Mesenchymal stem cell (in vitro differentiated cells and primary cell): ENCODE results near the gene OXGR1.

ENCODE experiments used
- DNase-seq: peaks from one replicate; pipeline ENCODE4 v3.0.0-alpha.2; 2013
- H2AFZ ChIP-seq: one replicate; pipeline ENCODE4 v1.6.1; 2013; ENCODE audit warnings: low read depth, mild to moderate bottlenecking, control low read depth, inconsistent platforms, low read length, moderate library complexity
- H2AK5ac ChIP-seq: 2 replicates; pipeline ENCODE4 v1.6.1; 2013; ENCODE audit warnings: low read length, moderate library complexity, mild to moderate bottlenecking, inconsistent platforms; ENCODE audit not compliant: severe bottlenecking
- H2BK120ac ChIP-seq: one replicate; pipeline ENCODE4 v1.6.1; 2013; ENCODE audit warnings: low read depth, mild to moderate bottlenecking, inconsistent platforms, low read length, moderate library complexity
- H2BK12ac ChIP-seq, 2 experiments: one replicate each; pipeline ENCODE4 v1.6.1; 2013; ENCODE audit warnings: inconsistent platforms in 2 of 2, low read length in 2 of 2, mild to moderate bottlenecking in 2 of 2, moderate library complexity in 2 of 2, control low read depth in 1 of 2
- H2BK15ac ChIP-seq: one replicate; pipeline ENCODE4 v1.6.1; 2013; ENCODE audit warnings: mild to moderate bottlenecking, low read depth, inconsistent platforms; ENCODE audit not compliant: poor library complexity, severe bottlenecking
- H2BK5ac ChIP-seq: 2 replicates; pipeline ENCODE4 v1.6.1; 2013; ENCODE audit warnings: low read depth, mild to moderate bottlenecking, low read length, control low read depth, inconsistent platforms; ENCODE audit not compliant: poor library complexity, severe bottlenecking
- H3K14ac ChIP-seq, 2 experiments: one replicate each; pipeline ENCODE4 v1.6.1; 2013; ENCODE audit warnings: inconsistent platforms in 2 of 2, low read length in 2 of 2, control low read depth in 1 of 2, mild to moderate bottlenecking in 1 of 2, moderate library complexity in 1 of 2
- H3K18ac ChIP-seq, 2 experiments: one replicate each; pipeline ENCODE4 v1.6.1; 2013; ENCODE audit warnings: inconsistent platforms in 2 of 2, low read length in 2 of 2, control low read depth in 1 of 2, low read depth in 1 of 2, mild to moderate bottlenecking in 1 of 2
- H3K23ac ChIP-seq, 2 experiments: one replicate each; pipeline ENCODE4 v1.6.1; 2013; ENCODE audit warnings: inconsistent platforms in 2 of 2, low read length in 2 of 2, mild to moderate bottlenecking in 2 of 2, moderate library complexity in 2 of 2, control low read depth in 1 of 2
- H3K27ac ChIP-seq: 2 replicates; pipeline ENCODE4 v1.5.1; 2013; ENCODE audit warnings: mild to moderate bottlenecking, moderate library complexity, low read length, control low read depth, inconsistent platforms; ENCODE audit not compliant: poor library complexity, severe bottlenecking
- H3K27me3 ChIP-seq, 2 experiments: 2 replicates each; pipeline versions ENCODE4 v1.6.1 to v1.7.0; 2013; ENCODE audit warnings: low read length in 2 of 2, mild to moderate bottlenecking in 2 of 2, moderate library complexity in 2 of 2, control low read depth in 1 of 2, inconsistent platforms in 1 of 2; ENCODE audit not compliant: control insufficient read depth in 1 of 2, insufficient read depth in 1 of 2
- H3K36me3 ChIP-seq, 2 experiments: 2 replicates each; pipeline versions ENCODE4 v1.6.1 to v1.7.0; 2013; ENCODE audit warnings: low read length in 2 of 2, control low read depth in 1 of 2, inconsistent platforms in 1 of 2, low read depth in 1 of 2, mild to moderate bottlenecking in 1 of 2; ENCODE audit not compliant: insufficient read depth in 2 of 2, control insufficient read depth in 1 of 2
- H3K4ac ChIP-seq, 2 experiments: one replicate each; pipeline ENCODE4 v1.6.1; 2013; ENCODE audit warnings: inconsistent platforms in 2 of 2, low read length in 2 of 2, mild to moderate bottlenecking in 2 of 2, moderate library complexity in 2 of 2, control low read depth in 1 of 2, low read depth in 1 of 2
- H3K4me1 ChIP-seq: 2 replicates; pipeline ENCODE4 v1.6.1; 2013; ENCODE audit warnings: low read depth, low read length, control low read depth; ENCODE audit not compliant: control insufficient read depth, insufficient read depth
- H3K4me2 ChIP-seq: 2 replicates; pipeline ENCODE4 v1.6.1; 2013; ENCODE audit warnings: low read length, mild to moderate bottlenecking, inconsistent platforms; ENCODE audit not compliant: poor library complexity, severe bottlenecking
- H3K4me3 ChIP-seq, 2 experiments: 2 replicates each; pipeline versions ENCODE4 v1.5.1 to v1.7.0; 2013; ENCODE audit warnings: low read length in 2 of 2, mild to moderate bottlenecking in 2 of 2, control low read depth in 1 of 2, low read depth in 1 of 2; ENCODE audit not compliant: insufficient read depth in 1 of 2
- H3K79me1 ChIP-seq: replicated peaks from 2 replicates; pipeline ENCODE4 v1.6.1; 2013; ENCODE audit warnings: mild to moderate bottlenecking, control low read depth, low read length, inconsistent platforms; ENCODE audit not compliant: poor library complexity, severe bottlenecking
- H3K9ac ChIP-seq: 2 replicates; pipeline ENCODE4 v1.7.0; 2013; ENCODE audit warnings: mild to moderate bottlenecking, low read length, moderate library complexity
- H3K9me3 ChIP-seq: 2 replicates; pipeline ENCODE4 v1.7.0; 2013; ENCODE audit warnings: mild to moderate bottlenecking, low read length; ENCODE audit not compliant: control insufficient read depth
- H4K8ac ChIP-seq: one replicate; pipeline ENCODE4 v1.6.1; 2013; ENCODE audit warnings: inconsistent platforms, mild to moderate bottlenecking, low read length, moderate library complexity
- H4K91ac ChIP-seq: one replicate; pipeline ENCODE4 v1.6.1; 2013; ENCODE audit warnings: mild to moderate bottlenecking, low read length, inconsistent platforms
- WGBS: methylation state at CpG from one replicate; pipeline ENCODE4 v1.1.7; 2013; ENCODE audit warnings: mixed read lengths; 5-methylcytosine and 5-hydroxymethylcytosine counted together

Gene OXGR1

DNA sequence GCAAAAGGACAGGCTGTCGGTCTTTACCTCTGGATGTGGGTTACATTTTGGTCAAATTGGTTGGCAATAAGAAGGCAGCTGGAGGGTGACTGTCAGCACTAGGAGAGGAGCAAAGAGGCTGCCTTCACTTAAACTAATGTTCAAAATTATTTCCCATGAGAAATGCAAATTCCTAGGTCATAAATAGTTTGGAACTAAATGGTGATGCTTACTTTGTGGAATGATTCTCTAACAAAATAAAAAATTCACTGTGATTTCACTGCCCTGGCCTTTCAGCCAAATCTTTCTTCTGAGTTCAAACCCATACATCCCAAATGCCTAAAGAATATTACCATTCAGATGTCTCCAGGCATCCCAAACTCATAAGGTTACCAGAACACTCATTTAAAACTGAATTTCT, 25.0 kb upstream of the OXGR1 start:
- 100% methylated on average over 1 of the region's 1 CpG for WGBS
- H3K4ac ChIP-seq, result no peak overlapping the region

DNA sequence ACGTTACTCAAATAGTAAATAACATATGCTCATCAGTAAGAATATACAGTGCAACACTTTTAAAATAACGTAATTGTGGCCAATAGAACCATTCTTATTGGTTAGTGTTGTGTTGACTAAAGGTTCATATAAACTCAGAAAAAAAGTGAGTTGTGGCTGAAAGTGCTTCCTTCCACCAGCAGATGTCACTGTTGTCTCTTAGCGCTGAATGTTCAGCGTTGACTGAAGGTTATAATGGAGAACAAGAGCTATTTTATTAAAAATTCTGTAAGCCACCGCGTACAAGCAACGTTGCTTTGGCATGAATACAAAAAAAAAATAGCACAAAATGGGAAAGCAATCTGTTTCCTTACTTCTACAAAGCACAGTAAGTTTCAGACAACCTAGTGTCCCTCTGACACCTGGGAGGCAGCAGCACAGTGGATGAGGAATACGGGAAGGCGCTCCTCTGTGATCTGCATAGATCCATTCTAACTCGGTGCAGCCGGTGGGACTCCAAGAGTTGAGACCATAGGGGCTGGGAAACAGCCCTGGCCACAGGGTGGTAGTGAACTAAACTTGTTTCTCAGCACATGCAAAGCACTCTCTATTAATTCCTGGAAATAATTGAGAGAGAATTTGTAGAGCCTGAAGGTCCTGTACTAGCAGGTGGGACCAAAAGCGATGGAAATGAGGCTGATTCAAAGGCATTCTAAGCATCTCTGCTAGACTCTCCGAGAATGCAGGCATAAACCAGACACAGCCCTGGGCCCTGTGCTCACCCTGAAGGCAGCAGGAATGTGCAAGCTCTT, 23.9 kb upstream of the OXGR1 start:
- Histone ChIP-seq H4K8ac (no peak overlapping the region), H3K27me3 (peaks cover 0 to 6% of the 10 kb centered on the region in 2 experiments)
- WGBS, result 16% methylated on average over 12 of the region's 13 CpGs

More for the DNA sequence above, 25.0 kb upstream of the OXGR1 start:
- Histone ChIP-seq H2BK15ac (no peak overlapping the region), H3K23ac (no peak overlapping the region), H2BK12ac (no peak overlapping the region), H4K8ac (no peak overlapping the region), H3K14ac (no peak overlapping the region), H3K79me1 (no peaks in the 10 kb centered on the region), H3K4me3 (no peak overlapping the region), H3K9me3 (no peaks in the 10 kb centered on the region), H3K9ac (no peak overlapping the region), H2BK5ac (no peak overlapping the region), H3K36me3 (no peaks in the 10 kb centered on the region), H2AK5ac (no peak overlapping the region), H3K27ac (no peak overlapping the region), H3K4me1 (peaks cover 2% of the 10 kb centered on the region), H2BK120ac (no peak overlapping the region), H4K91ac (no peak overlapping the region), H3K18ac (no peak overlapping the region), H2AFZ (no peak overlapping the region), H3K4me2 (no peak overlapping the region), H3K27me3 (peaks cover 0 to 6% of the 10 kb centered on the region in 2 experiments)
- DNase-seq, result no peak

DNA sequence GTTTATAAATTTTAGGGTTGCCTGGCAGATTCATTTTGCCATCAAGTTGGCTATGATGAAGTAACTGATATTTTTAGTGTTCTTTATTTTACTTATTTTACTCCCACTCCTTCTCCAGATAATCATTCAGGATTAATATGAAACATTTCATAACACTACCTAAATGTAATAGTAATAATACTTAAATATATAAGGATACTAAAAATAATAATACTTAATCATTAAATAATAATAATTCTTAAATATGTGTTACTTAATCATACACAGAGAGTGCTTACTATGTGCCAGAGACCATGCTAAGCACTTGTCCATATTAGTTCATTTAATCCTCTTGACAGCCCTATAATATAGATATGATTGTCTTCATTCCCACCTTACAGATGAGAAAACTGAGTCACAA, 23.0 kb upstream of the OXGR1 start:
- no peak overlapping the region for H3K14ac ChIP-seq
- H3K27ac ChIP-seq, result no peak overlapping the region
- H3K4me1 ChIP-seq, result peaks cover 2% of the 10 kb centered on the region
- H3K4ac ChIP-seq, result no peak overlapping the region
- H3K36me3 ChIP-seq, result no peaks in the 10 kb centered on the region
- DNase-seq, result no peak
- H3K9ac ChIP-seq, result no peak overlapping the region
- no peak overlapping the region for H2BK15ac ChIP-seq
- no peak overlapping the region for H2BK5ac ChIP-seq
- no peak overlapping the region for H2AFZ ChIP-seq
- no peak overlapping the region for H3K18ac ChIP-seq
- H3K4me2 ChIP-seq, result no peak overlapping the region
- no peak overlapping the region for H2BK12ac ChIP-seq
- no peak overlapping the region for H3K4me3 ChIP-seq
- H4K91ac ChIP-seq, result no peak overlapping the region
- H3K9me3 ChIP-seq, result no peaks in the 10 kb centered on the region
- no peaks in the 10 kb centered on the region for H3K79me1 ChIP-seq
- H4K8ac ChIP-seq, result no peak overlapping the region
- H3K27me3 ChIP-seq, result peaks cover 0 to 6% of the 10 kb centered on the region in 2 experiments
- H2AK5ac ChIP-seq, result no peak overlapping the region
- no peak overlapping the region for H3K23ac ChIP-seq
- no peak overlapping the region for H2BK120ac ChIP-seq

More for the DNA sequence above, 23.9 kb upstream of the OXGR1 start:
- Histone ChIP-seq H3K4me1 (peaks cover 2% of the 10 kb centered on the region), H3K4me2 (peak overlapping the region; percentile 42), H2BK15ac (no peak overlapping the region), H2BK120ac (no peak overlapping the region), H3K4ac (no peak overlapping the region), H3K23ac (no peak overlapping the region), H2AFZ (peak overlapping the region; percentile 30), H3K27ac (peak overlapping the region; percentile 19), H3K14ac (no peak overlapping the region), H2BK5ac (no peak overlapping the region), H3K18ac (no peak overlapping the region), H4K91ac (no peak overlapping the region), H3K36me3 (no peaks in the 10 kb centered on the region), H2AK5ac (no peak overlapping the region), H3K79me1 (no peaks in the 10 kb centered on the region), H2BK12ac (no peak overlapping the region), H3K9ac (peak overlapping the region; percentile 6), H3K4me3 (no peak overlapping the region), H3K9me3 (no peaks in the 10 kb centered on the region)
- DNase-seq, result peak; percentile 71

DNA sequence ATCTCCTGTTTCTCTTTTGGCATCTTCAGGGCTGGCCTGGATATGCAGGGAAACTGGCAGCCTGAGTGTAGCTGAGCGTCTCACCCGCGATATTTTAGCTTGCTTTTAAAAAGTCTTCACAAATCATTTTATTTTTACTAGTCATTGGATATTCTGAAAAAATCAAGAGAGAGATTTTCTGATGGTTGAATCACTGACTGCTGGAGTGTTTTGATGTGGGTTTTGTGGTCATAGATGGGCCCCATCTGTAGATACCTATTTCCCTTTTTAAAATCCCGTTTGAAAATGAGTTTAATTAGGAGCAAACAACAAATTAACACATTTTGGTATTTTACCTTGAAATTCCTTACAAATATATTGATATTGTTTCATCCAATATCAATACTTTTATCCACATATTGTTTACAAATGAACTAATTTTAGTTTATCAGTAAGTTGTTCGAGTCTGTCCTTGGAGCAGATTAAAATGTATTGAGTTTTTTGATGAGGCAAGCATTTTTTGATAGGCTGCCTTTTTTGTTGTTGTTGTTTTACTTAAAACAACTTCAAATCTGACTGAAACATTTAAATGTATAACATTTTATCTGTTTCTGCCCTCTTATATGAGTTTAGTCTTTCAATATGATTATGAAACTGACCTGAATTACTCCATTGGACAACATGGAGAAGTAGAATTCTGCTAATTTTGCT, 21.5 kb upstream of the OXGR1 start:
- Histone ChIP-seq H3K9me3 (no peaks in the 10 kb centered on the region), H3K79me1 (no peaks in the 10 kb centered on the region), H3K23ac (no peak overlapping the region), H3K4me3 (no peak overlapping the region), H2AFZ (no peak overlapping the region), H3K9ac (no peak overlapping the region), H2BK5ac (no peak overlapping the region), H3K14ac (no peak overlapping the region), H3K4ac (no peak overlapping the region), H2BK12ac (no peak overlapping the region), H3K4me1 (peaks cover 2% of the 10 kb centered on the region), H2BK15ac (no peak overlapping the region), H3K36me3 (no peaks in the 10 kb centered on the region), H2BK120ac (no peak overlapping the region), H3K18ac (no peak overlapping the region), H3K27ac (no peak overlapping the region), H2AK5ac (no peak overlapping the region), H3K27me3 (peaks cover 0 to 4% of the 10 kb centered on the region in 2 experiments), H3K4me2 (no peak overlapping the region), H4K91ac (no peak overlapping the region), H4K8ac (no peak overlapping the region)
- no peak for DNase-seq
- 100% methylated on average over 1 of the region's 5 CpGs for WGBS
